GM18508 (cell line): Measurements from ENCODE around the gene LRFN4.
"Not testable (repeated sequence)": the region's sequence is repeated elsewhere in the genome, so short reads cannot be mapped to it uniquely, and the experiment has no call there.

ENCODE experiments used
- ATAC-seq: cut with Tn5 transposase; IDR thresholded peaks from one replicate; pipeline ENCODE4 v1.9.1; 2021; ENCODE audit warnings: moderate number of reproducible peaks; ENCODE audit not compliant: insufficient read depth, unreplicated experiment

Gene LRFN4

GRCh38 chr11:66856496-66857233 is at the start of gene LRFN4:
LRFN4 (plus strand) TSS chr11:66857064; CDS start chr11:66857745, 681 bp downstream.
- no peak for ATAC-seq

- no peak for ATAC-seq
Measured at GRCh38 chr11:66809592-66809991, 47.3 kb upstream of the LRFN4 start.

DNA sequence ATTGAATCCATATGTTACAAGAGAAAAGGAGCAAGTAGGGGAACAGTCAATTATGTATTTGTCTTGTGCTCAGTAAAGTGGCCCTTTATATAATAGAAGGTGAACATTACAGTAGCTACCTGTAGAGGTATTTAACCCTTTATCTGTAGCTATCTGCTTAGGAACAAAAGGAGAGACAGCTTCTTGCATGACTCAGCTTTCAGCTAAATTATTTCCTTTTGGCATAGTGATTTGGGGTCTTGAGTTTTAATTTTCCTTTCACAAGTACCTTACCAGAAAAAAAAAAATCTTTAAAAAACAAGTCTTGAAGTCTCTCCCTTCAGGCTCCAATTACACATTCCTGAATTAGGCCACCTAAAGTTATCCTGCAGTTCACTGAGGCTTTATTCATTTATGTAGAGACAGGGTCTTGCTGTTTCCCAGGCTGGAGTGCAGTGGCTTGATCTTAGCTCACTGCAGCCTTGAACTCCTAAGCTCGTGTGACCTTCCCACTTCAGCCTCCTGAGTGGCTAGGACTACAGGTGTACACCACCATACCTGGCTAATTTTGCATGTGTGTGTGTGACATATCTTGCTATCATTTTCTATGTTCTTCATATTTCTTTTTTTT is 46.2 kb upstream of the LRFN4 start:
- no peak for ATAC-seq

DNA sequence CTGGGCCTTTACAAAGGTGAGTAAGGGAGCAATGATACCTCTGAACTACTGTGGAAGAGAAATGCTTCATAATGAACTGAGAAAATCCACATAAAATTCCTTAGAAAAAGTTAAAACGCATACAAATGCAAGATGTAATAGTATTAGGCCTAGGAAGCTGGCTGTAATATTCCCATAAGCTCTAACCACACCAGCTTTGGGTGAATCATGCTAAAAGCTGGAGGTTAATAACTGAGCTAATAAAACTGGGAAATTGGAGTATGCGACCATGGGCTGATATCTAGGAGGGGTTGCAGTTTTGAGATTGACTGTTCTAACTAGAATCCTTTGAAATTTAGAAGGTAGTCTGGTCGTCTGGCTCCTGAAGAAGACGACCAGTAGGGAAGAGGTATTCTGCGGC is 42.2 kb upstream of the LRFN4 start:
- no peak for ATAC-seq

DNA sequence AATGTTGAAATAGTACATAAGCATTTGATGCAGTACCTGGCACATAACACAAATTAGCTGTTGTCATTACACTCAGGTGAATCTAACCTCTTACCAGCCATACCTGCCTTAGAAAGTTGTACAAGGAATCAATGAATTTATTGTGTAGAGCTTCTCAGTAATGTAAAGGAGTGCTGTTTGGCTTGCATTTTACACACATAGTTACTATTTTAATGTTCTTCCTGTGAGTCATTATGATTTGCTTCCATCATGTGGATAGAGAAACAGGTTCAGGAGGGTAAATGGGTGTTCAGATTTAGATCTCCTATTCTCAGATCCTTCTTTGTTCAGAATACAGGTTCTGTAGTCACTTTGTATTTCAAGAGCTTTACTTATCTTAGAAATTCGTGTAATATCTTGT is 41.2 kb upstream of the LRFN4 start:
- ATAC-seq: no peak

DNA sequence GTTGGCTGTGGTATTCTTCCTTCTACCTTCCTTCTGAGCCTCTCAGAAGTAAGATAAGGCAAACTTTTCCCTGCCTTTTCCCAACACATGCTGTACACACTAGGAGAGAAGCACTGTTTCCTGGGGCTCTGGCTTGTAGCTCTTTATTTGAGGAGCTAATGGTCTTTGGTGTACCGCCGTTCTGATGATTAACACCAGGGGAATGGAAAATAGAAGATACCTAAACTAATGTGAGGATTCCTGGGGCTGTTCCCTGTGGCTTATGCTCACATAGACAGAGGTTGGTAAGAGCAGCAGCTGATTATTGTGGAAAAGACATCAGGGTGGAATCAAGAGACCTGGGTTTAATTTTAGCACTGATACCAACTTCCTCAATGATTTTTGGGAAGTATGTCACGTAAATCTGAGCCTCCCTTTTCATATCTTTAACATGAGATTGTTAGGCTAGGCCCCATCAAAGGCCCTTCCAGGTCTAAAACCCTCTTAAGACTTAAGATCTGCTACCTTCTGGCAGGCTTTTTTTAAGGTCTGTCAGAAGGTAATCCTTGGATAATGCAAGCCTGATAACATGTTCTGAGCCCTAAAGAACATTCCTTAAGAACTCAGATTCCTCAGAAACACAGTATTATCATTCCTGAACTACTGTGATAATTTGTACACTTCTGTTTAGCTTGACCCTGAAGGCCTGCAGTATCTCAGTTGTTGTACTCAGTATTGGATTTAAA is 38.5 kb upstream of the LRFN4 start:
- ATAC-seq: no peak

DNA sequence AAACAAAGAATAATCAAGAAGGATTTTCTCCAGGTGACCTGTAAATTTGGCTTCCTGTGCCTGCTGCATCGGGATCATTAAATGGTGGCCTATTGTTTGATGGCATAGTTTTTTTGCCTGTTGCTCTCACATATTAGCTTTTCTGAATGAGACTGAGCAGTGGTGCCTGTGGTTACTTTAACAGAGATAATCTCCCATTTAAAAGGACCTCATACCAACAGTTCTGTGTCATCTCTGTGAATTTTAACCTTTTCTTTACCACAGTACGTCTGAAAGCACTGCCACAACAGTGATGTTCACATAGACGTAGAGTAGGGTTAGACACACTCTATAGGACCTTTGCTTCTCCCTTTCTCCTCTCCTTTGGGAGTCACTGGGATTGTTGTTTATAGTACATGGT is 36.5 kb upstream of the LRFN4 start:
- no peak for ATAC-seq

GRCh38 chr11:66820901-66821300 is 36.0 kb upstream of the LRFN4 start:
- no peak for ATAC-seq

GRCh38 chr11:66823700-66824099 is 33.2 kb upstream of the LRFN4 start:
- ATAC-seq: no peak

- not testable (repeated sequence) for ATAC-seq
Measured at GRCh38 chr11:66824573-66824972, 32.3 kb upstream of the LRFN4 start.

- ATAC-seq: no peak
Measured at GRCh38 chr11:66834539-66834845, 22.4 kb upstream of the LRFN4 start.

DNA sequence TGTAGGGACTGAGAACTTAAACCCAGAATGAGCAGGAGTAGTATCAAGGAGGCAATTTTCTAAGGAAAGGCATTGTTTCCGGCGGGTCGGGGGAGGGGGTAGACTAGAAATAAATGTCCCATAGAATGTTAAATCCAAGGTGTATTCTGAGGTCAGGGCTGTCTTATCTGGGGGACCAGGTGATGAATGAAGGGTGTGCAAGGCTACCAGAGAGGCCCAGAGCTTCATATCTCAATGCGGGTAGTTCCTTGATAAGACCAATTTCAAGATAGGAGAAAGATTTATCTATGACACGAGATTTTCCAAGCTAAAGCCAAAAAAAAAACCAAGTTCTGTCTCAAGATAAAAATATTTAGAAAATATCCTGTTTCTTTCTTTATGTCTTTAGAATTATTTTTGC is 21.9 kb upstream of the LRFN4 start:
- ATAC-seq: no peak

GRCh38 chr11:66835768-66836405 is 21.0 kb upstream of the LRFN4 start:
- ATAC-seq: no peak

- ATAC-seq: no peak
Measured at GRCh38 chr11:66840317-66841091, 16.4 kb upstream of the LRFN4 start.

GRCh38 chr11:66841861-66842260 is 15.0 kb upstream of the LRFN4 start:
- no peak for ATAC-seq

GRCh38 chr11:66842501-66842895 is 14.4 kb upstream of the LRFN4 start:
- no peak for ATAC-seq

DNA sequence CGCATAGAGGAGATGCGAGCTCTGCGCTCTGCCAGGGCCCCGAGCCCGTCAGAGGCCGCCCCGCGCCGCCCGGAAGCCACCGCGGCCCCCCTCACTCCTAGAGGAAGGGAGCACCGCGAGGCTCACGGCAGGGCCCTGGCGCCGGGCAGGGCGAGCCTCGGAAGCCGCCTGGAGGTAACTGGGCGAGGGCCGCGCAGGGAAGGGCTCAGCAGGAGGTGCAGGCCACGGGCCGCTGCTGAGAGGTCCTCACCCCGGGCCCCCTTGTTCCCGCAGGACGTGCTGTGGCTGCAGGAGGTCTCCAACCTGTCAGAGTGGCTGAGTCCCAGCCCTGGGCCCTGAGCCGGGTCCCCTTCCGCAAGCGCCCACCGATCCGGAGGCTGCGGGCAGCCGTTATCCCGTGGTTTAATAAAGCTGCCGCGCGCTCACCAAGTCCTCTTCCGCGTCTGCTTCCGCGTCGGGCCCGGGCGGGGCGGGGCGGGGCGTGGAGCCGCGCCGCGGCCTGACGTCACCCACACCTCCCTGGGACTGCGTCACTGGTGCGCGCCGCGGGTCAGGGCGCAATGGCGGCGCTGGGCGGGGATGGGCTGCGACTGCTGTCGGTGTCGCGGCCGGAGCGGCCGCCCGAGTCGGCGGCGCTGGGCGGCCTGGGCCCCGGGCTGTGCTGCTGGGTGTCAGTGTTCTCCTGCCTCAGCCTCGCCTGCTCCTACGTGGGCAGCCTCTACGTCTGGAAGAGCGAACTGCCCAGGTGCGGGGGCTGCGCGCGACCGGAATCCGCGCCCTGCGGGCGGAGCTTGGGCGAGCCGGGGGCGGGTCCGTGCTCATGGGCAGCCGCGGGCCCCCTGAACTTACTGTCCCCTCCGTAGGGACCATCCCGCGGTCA is 13.7 kb upstream of the LRFN4 start, which contains the start of gene RCE1:
TSS of gene RCE1 (plus strand) at position 546 of the 880 bp plus-strand sequence. CDS start at position 561, 15 bp downstream.
- no peak for ATAC-seq

DNA sequence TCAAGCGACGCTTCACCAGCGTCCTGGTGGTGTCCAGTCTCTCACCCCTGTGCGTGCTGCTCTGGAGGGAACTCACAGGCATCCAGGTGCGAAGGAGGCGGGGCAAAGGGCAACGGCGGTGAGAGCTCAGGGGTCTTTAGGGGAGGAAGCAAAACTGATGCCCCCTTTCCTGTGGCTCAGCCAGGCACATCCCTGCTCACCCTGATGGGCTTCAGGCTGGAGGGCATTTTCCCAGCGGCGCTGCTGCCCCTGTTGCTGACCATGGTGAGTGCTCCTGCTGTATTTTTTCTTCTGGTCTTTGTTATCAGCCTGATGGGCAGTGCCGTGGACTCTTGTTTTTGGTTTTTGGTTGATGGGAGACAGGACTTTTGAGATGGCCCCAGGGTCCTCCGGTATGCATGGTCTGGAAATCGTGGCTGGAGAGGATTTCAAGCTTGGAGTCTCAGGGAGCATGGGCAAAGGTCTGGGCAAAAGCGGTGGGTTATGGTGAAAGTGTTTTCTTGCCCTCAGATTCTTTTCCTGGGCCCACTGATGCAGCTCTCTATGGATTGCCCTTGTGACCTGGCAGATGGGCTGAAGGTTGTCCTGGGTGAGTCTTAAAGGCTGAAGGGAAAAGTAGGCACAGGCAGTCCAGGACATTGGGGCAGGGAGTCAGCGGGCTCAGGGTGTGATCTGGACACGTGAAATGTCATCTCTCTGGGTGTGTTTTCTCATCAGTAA is 12.9 kb upstream of the LRFN4 start:
- no peak for ATAC-seq
